Ascending aorta (tissue), 2 donors: ENCODE results near the gene ATP1A3. TPM values are rescaled to one million over a fixed set of nuclear protein-coding genes. Genes with fewer than 3 reads are reported as not detected.

Source experiments
- DNase-seq, 2 donors: peaks; one replicate each; pipeline ENCODE4 v3.0.0-alpha.2; 2019; ENCODE audit warnings: low spot score in 2 of 2
- H3K27ac ChIP-seq, 2 donors: fragments of 200-600 bp; sonication (generic); one replicate each; pipeline ENCODE4 v1.5.1; 2016 to 2017; ENCODE audit warnings: mild to moderate bottlenecking in 1 of 2
- H3K27me3 ChIP-seq: fragments of 200-600 bp; sonication (generic); one replicate; pipeline ENCODE4 v1.5.1; 2017
- H3K36me3 ChIP-seq, 2 donors: fragments of 200-600 bp; sonication (generic); one replicate each; pipeline ENCODE4 v1.5.1; 2016
- H3K4me1 ChIP-seq, 2 donors: fragments of 200-600 bp; sonication (generic); one replicate each; pipeline ENCODE4 v1.5.1; 2016 to 2017; ENCODE audit warnings: mild to moderate bottlenecking in 1 of 2
- H3K4me3 ChIP-seq, 2 donors: fragments of 200-600 bp; sonication (generic); one replicate each; pipeline ENCODE4 v1.5.1; 2016 to 2017; ENCODE audit warnings: mild to moderate bottlenecking in 1 of 2
- H3K9me3 ChIP-seq, 2 donors: fragments of 200-600 bp; sonication (generic); one replicate each; pipeline ENCODE4 v1.5.1; 2016
- intact Hi-C: fragments of 100-400 bp; cut with DNase I; formaldehyde crosslinking; loops from one replicate; pipeline ENCODE4 v1.15.1; 2023
- total RNA-seq: library from RNA; depleted of rRNA; stranded (reverse); fragments of >200 nt; gene quantifications from one replicate; pipeline ENCODE4 v1.1.0, GENCODE V29; 2016
- TF ChIP-seq, protein P1 (sequence below), 3 experiments: fragments of 200-600 bp in 2 of 3; fragments of 450-650 bp in 1 of 3; sonication (generic) in 2 of 3; IDR thresholded peaks; one replicate each; pipeline ENCODE4 v1.5.1; 2016 to 2019; ENCODE audit warnings: antibody characterized with exemption in 3 of 3, mild to moderate bottlenecking in 1 of 3, moderate library complexity in 1 of 3

The ATP1A3 gene
- total RNA-seq, 1 donor from 2014 or later = 1.1 TPM

DNA sequence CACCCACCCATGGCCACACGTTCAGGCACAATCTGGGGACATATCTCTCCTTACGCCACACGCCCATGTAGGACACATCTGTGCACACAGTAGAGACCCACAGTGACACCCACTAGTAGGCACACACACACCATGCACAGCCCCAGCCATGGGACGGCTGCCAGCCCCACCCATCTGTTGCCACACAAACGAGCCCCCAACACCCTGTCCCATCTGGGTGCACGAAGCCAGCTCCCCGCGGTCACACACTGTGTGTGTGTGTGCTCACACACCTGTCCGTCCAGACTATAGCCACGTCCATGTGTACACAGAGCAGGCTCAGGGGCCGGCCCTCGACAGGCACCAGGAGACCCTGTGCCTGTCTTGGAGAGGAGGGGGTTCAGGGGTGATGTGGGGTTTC is 76.4 kb downstream of the ATP1A3 start:
- H3K4me3 ChIP-seq = no peak overlapping the region
- H3K27ac ChIP-seq = no peak overlapping the region
- peaks cover 39% of the 10 kb centered on the region for H3K27me3 ChIP-seq
- TF ChIP-seq, protein P1, sequence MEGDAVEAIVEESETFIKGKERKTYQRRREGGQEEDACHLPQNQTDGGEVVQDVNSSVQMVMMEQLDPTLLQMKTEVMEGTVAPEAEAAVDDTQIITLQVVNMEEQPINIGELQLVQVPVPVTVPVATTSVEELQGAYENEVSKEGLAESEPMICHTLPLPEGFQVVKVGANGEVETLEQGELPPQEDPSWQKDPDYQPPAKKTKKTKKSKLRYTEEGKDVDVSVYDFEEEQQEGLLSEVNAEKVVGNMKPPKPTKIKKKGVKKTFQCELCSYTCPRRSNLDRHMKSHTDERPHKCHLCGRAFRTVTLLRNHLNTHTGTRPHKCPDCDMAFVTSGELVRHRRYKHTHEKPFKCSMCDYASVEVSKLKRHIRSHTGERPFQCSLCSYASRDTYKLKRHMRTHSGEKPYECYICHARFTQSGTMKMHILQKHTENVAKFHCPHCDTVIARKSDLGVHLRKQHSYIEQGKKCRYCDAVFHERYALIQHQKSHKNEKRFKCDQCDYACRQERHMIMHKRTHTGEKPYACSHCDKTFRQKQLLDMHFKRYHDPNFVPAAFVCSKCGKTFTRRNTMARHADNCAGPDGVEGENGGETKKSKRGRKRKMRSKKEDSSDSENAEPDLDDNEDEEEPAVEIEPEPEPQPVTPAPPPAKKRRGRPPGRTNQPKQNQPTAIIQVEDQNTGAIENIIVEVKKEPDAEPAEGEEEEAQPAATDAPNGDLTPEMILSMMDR (IDR thresholded peaks at IDR 0.05) = no peak
- no peaks in the 10 kb centered on the region for H3K9me3 ChIP-seq
- no peaks in the 10 kb centered on the region for H3K36me3 ChIP-seq
- no peak for DNase-seq
- intact Hi-C loops = no loop called here
- H3K4me1 ChIP-seq = no peaks in the 10 kb centered on the region

Other genes starting within 250 kb of the ATP1A3 start
- not detected for gene CEACAM6, start 238.7 kb downstream of the ATP1A3 start, total RNA-seq
- gene CEACAM3, start 197.6 kb downstream of the ATP1A3 start, total RNA-seq = not detected
- not detected for gene LYPD4, start 149.5 kb downstream of the ATP1A3 start, total RNA-seq
- gene DMRTC2, start 149.2 kb downstream of the ATP1A3 start, total RNA-seq = not detected
- 956 TPM for gene RPS19, start 134.0 kb downstream of the ATP1A3 start, total RNA-seq
- not detected for gene CD79A, start 117.0 kb downstream of the ATP1A3 start, total RNA-seq
- 178 TPM for gene ARHGEF1, start 111.0 kb downstream of the ATP1A3 start, total RNA-seq
- not detected for gene ERFL, start 65.8 kb downstream of the ATP1A3 start, total RNA-seq
- 360 TPM for gene RABAC1, start 34.9 kb downstream of the ATP1A3 start, total RNA-seq
- 15.5 TPM for gene GRIK5, start 76.0 kb upstream of the ATP1A3 start, total RNA-seq
- 14.9 TPM for gene ZNF574, start 81.9 kb upstream of the ATP1A3 start, total RNA-seq
- not detected for gene POU2F2, start 138.2 kb upstream of the ATP1A3 start, total RNA-seq
- gene DEDD2, start 223.4 kb upstream of the ATP1A3 start, total RNA-seq = 30.2 TPM
- gene ZNF526, start 226.1 kb upstream of the ATP1A3 start, total RNA-seq = 7.0 TPM
- 27.0 TPM for gene GSK3A, start 248.4 kb upstream of the ATP1A3 start, total RNA-seq